Stimulated activated CD8-positive, alpha-beta memory T cell treated with anti-CD3 and anti-CD28 coated beads, Interleukin-12 subunit alpha, Interleukin-12 subunit beta, amount 100 ng/mL, for 24 hours (primary cell): ENCODE results near the gene FMO1.
"Not testable (repeated sequence)": the region's sequence is repeated elsewhere in the genome, so short reads cannot be mapped to it uniquely, and the experiment has no call there.

Experiments
- DNase-seq: peaks from one replicate; pipeline ENCODE4 v3.0.0-alpha.2; 2020; ENCODE audit errors: extremely low read depth

The FMO1 gene

GRCh38 chr1:171248302-171248701 lies at the start of gene FMO1:
Gene FMO1 (plus strand): TSS chr1:171248494. CDS start chr1:171258088, 9,594 bp downstream.
- no peak for DNase-seq

- DNase-seq, result no peak
Measured at GRCh38 chr1:171204296-171204695, 44.0 kb upstream of the FMO1 start.

- no peak for DNase-seq
Measured at GRCh38 chr1:171206204-171206977, 41.9 kb upstream of the FMO1 start.

- no peak for DNase-seq
Measured at GRCh38 chr1:171206978-171207355, 41.3 kb upstream of the FMO1 start.

GRCh38 chr1:171207377-171207776 lies 40.9 kb upstream of the FMO1 start:
- DNase-seq, result no peak

- DNase-seq, result no peak
Measured at GRCh38 chr1:171210355-171210754, 37.9 kb upstream of the FMO1 start.

- DNase-seq, result no peak
Measured at GRCh38 chr1:171212607-171213351, 35.5 kb upstream of the FMO1 start.

- DNase-seq, result no peak
Measured at GRCh38 chr1:171213559-171214454, 34.5 kb upstream of the FMO1 start.

- no peak for DNase-seq
Measured at GRCh38 chr1:171217658-171218443, 30.4 kb upstream of the FMO1 start.

- no peak for DNase-seq
Measured at GRCh38 chr1:171218661-171219060, 29.6 kb upstream of the FMO1 start.

- DNase-seq, result no peak
Measured at GRCh38 chr1:171219346-171220080, 28.8 kb upstream of the FMO1 start.

GRCh38 chr1:171220081-171220420 lies 28.2 kb upstream of the FMO1 start:
- DNase-seq, result no peak

GRCh38 chr1:171220581-171221054 lies 27.7 kb upstream of the FMO1 start:
- no peak for DNase-seq

- DNase-seq, result no peak
Measured at GRCh38 chr1:171221665-171222591, 26.4 kb upstream of the FMO1 start.

- no peak for DNase-seq
Measured at GRCh38 chr1:171222936-171223335, 25.4 kb upstream of the FMO1 start.

GRCh38 chr1:171224257-171224656 lies 24.0 kb upstream of the FMO1 start:
- DNase-seq, result not testable (repeated sequence)

- DNase-seq, result no peak
Measured at GRCh38 chr1:171226747-171227370, 21.4 kb upstream of the FMO1 start.

GRCh38 chr1:171231326-171231725 lies 17.0 kb upstream of the FMO1 start:
- DNase-seq, result no peak

- no peak for DNase-seq
Measured at GRCh38 chr1:171233183-171233582, 15.1 kb upstream of the FMO1 start.
